ENCODE results near the gene NR4A2. TPM values are rescaled to one million over a fixed set of nuclear protein-coding genes. Genes with fewer than 3 reads are reported as not detected.

Gene NR4A2
- total RNA-seq: 1.0 and 1.4 TPM in 2 replicates

DNA sequence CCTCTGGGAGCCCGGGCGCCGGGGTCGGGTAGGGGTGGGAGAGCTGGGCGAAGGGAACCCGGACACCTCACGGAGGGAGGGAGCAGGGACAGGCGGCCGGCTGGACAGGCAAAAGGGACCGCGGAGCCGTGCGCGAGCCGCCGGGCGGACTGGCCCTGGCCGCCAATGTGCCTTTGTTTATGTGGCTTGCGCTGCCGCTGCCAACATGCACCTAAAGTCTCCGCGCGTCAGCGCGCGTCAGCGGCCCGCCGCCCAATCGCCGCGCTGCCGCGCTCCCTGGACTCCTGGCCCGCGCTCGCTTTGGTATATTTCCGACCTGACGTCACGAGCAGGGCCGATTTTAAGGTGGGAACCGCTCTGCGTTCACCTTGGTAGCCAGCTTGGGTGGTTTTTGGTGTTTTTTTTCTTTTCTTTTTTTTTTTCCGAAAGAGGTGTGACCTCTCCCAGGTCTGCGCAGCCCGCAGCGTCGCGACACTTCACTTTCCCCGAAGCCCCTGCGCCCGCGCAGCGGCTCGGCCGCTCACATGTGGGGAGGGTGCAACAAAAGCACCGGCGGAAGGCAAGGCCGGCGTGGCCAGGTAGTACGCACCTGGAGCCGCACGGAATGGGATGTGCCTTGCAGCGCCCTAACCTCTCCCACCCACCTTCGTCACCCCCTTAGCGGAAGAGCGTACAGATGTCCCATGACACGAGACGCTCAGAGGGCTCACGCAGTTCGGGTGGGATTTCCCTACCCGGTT is at the start of gene NR4A2:
Gene NR4A2 (minus strand): TSS at position 188 of the 740 bp plus-strand sequence. CDS start 2,535 bp downstream, outside the sequence.

Other genes starting within 250 kb of the NR4A2 start
- gene GPD2, start 103.7 kb upstream of the NR4A2 start, total RNA-seq: 96.6 and 110 TPM in 2 replicates